Neuronal stem cell (in vitro differentiated cells): ENCODE results near the gene ZNF57.

Experiments used
- DNase-seq: peaks from one replicate; pipeline ENCODE4 v3.0.0-alpha.2; 2013; ENCODE audit warnings: low spot score
- H2AFZ ChIP-seq: one replicate; pipeline ENCODE4 v1.6.1; 2013; ENCODE audit warnings: mild to moderate bottlenecking, low read length, inconsistent platforms
- H2AK5ac ChIP-seq: 2 replicates; pipeline ENCODE4 v1.6.1; 2013; ENCODE audit warnings: low read depth, mild to moderate bottlenecking, inconsistent platforms, low read length, moderate library complexity, mixed read lengths
- H2BK120ac ChIP-seq: 2 replicates; pipeline ENCODE4 v1.6.1; 2013; ENCODE audit warnings: low read depth, mild to moderate bottlenecking, inconsistent platforms, low read length, moderate library complexity, mixed read lengths
- H2BK12ac ChIP-seq: one replicate; pipeline ENCODE4 v1.6.1; 2013; ENCODE audit warnings: low read length, inconsistent platforms
- H2BK15ac ChIP-seq: 2 replicates; pipeline ENCODE4 v1.6.1; 2013; ENCODE audit warnings: mild to moderate bottlenecking, low read length, inconsistent platforms, mixed read lengths
- H2BK5ac ChIP-seq: one replicate; pipeline ENCODE4 v1.6.1; 2013; ENCODE audit warnings: inconsistent platforms, mild to moderate bottlenecking, low read length, moderate library complexity
- H3K14ac ChIP-seq: one replicate; pipeline ENCODE4 v1.6.1; 2013; ENCODE audit warnings: low read length, inconsistent platforms
- H3K18ac ChIP-seq: 2 replicates; pipeline ENCODE4 v1.6.1; 2013; ENCODE audit warnings: low read length, inconsistent platforms
- H3K23ac ChIP-seq: 2 replicates; pipeline ENCODE4 v1.6.1; 2013; ENCODE audit warnings: low read depth, mild to moderate bottlenecking, mixed read lengths, low read length, inconsistent platforms; ENCODE audit not compliant: poor library complexity
- H3K27ac ChIP-seq: replicated peaks from 3 replicates; pipeline ENCODE4 v1.5.1; 2013; ENCODE audit warnings: low read length, inconsistent platforms
- H3K27me3 ChIP-seq, 3 experiments: 2 replicates each; pipeline ENCODE4 v1.6.1; 2013; ENCODE audit warnings: low read length in 3 of 3, mild to moderate bottlenecking in 2 of 3, inconsistent platforms in 1 of 3, low read depth in 1 of 3, mixed read lengths in 1 of 3, moderate library complexity in 1 of 3; ENCODE audit not compliant: control insufficient read depth in 3 of 3, insufficient read depth in 3 of 3
- H3K36me3 ChIP-seq, 2 donors: replicated peaks in 1 of 2; 2 replicates each; pipeline ENCODE4 v1.6.1; 2013; ENCODE audit warnings: low read length in 2 of 2; ENCODE audit not compliant: control insufficient read depth in 2 of 2, insufficient read depth in 2 of 2
- H3K4ac ChIP-seq: 2 replicates; pipeline ENCODE4 v1.6.1; 2013; ENCODE audit warnings: inconsistent platforms, mild to moderate bottlenecking, low read length, moderate library complexity
- H3K4me1 ChIP-seq, 2 donors: 1 replicate in 1 of 2; 2 replicates in 1 of 2; pipeline ENCODE4 v1.6.1; 2013; ENCODE audit warnings: low read length in 2 of 2, low read depth in 1 of 2; ENCODE audit not compliant: control insufficient read depth in 2 of 2, insufficient read depth in 1 of 2
- H3K4me2 ChIP-seq: one replicate; pipeline ENCODE4 v1.6.1; 2013; ENCODE audit warnings: mild to moderate bottlenecking, low read length, inconsistent platforms; ENCODE audit not compliant: insufficient read depth, poor library complexity, severe bottlenecking
- H3K4me3 ChIP-seq, 2 donors: 2 replicates each; pipeline ENCODE4 v1.5.1; 2013; ENCODE audit warnings: low read length in 2 of 2, mild to moderate bottlenecking in 2 of 2, inconsistent platforms in 1 of 2, moderate library complexity in 1 of 2
- H3K79me1 ChIP-seq: one replicate; pipeline ENCODE4 v1.6.1; 2013; ENCODE audit warnings: low read depth, mild to moderate bottlenecking, inconsistent platforms, low read length, moderate library complexity
- H3K9ac ChIP-seq: one replicate; pipeline ENCODE4 v1.6.1; 2013; ENCODE audit warnings: mild to moderate bottlenecking, low read depth, low read length, inconsistent platforms; ENCODE audit not compliant: poor library complexity
- H3K9me3 ChIP-seq, 2 donors: replicated peaks in 1 of 2; 2 replicates each; pipeline versions ENCODE3 to v1.6.1; 2013; ENCODE audit warnings: low read length in 2 of 2, mild to moderate bottlenecking in 2 of 2, inconsistent platforms in 1 of 2, low read depth in 1 of 2, mixed read lengths in 1 of 2, moderate library complexity in 1 of 2; ENCODE audit not compliant: control insufficient read depth in 2 of 2, insufficient read depth in 1 of 2
- H4K8ac ChIP-seq: one replicate; pipeline ENCODE4 v1.6.1; 2013; ENCODE audit warnings: low read depth, mild to moderate bottlenecking, inconsistent platforms, low read length, moderate library complexity
- H4K91ac ChIP-seq: one replicate; pipeline ENCODE4 v1.6.1; 2013; ENCODE audit warnings: low read length, low read depth, mild to moderate bottlenecking, inconsistent platforms; ENCODE audit not compliant: poor library complexity
- WGBS, 2 donors: extraction: QIAGEN DNeasy Blood & Tissue Kit; methylation state at CpG; one replicate each; pipeline ENCODE4 v1.1.7; 2013; ENCODE audit warnings: missing lambda C conversion rate in 2 of 2, mixed read lengths in 1 of 2; ENCODE audit not compliant: insufficient read length in 2 of 2, insufficient replicate concordance in 1 of 2; ENCODE audit errors: extremely low coverage in 2 of 2; 5-methylcytosine and 5-hydroxymethylcytosine counted together

ZNF57 gene

GRCh38 chr19:2944403-2944774 lies 43.7 kb downstream of the ZNF57 start:
- Histone ChIP-seq H2AK5ac (peak overlapping the region; percentile 89), H2BK120ac (no peak overlapping the region), H3K4me1 (peaks cover 5 to 6% of the 10 kb centered on the region in 2 donors), H3K79me1 (peaks cover 10% of the 10 kb centered on the region), H4K8ac (no peak overlapping the region), H3K36me3 (peaks cover 1 to 12% of the 10 kb centered on the region in 2 donors), H3K4me3 (peak overlapping the region; percentile 90 to 92), H3K9me3 (peaks cover under 1 to 3% of the 10 kb centered on the region in 2 donors), H3K18ac (peak overlapping the region; percentile 92), H4K91ac (no peak overlapping the region), H3K4me2 (peak overlapping the region; percentile 91), H3K27me3 (no peaks in the 10 kb centered on the region), H3K9ac (peak overlapping the region; percentile 90), H3K27ac (no peak overlapping the region), H2BK15ac (no peak overlapping the region), H2AFZ (peak overlapping the region; percentile 100), H3K4ac (no peak overlapping the region), H2BK5ac (peak overlapping the region; percentile 62), H3K14ac (peak overlapping the region; percentile 38), H3K23ac (peak overlapping the region; percentile 91), H2BK12ac (no peak overlapping the region)
- no CpG with 5 or more reads among the region's 23 CpGs for WGBS, 2 donors
- DNase-seq: no peak

- Histone ChIP-seq H3K36me3 (peaks cover 0 to 8% of the 10 kb centered on the region in 2 donors), H2BK15ac (no peak within 1 kb of the TSS), H2AK5ac (peak within 1 kb of the TSS; percentile 89), H2AFZ (peak within 1 kb of the TSS; percentile 100), H3K14ac (peak within 1 kb of the TSS; percentile 95), H3K27me3 (no peaks in the 10 kb centered on the region), H2BK120ac (no peak within 1 kb of the TSS), H3K4me2 (peak within 1 kb of the TSS; percentile 91), H2BK5ac (peak within 1 kb of the TSS; percentile 62), H2BK12ac (no peak within 1 kb of the TSS), H3K9me3 (no peaks in the 10 kb centered on the region), H3K4me1 (peaks cover 8 to 10% of the 10 kb centered on the region in 2 donors), H3K27ac (no peak within 1 kb of the TSS), H4K8ac (no peak within 1 kb of the TSS), H3K23ac (peak within 1 kb of the TSS; percentile 91), H3K18ac (peak within 1 kb of the TSS; percentile 94), H3K79me1 (peaks cover 10% of the 10 kb centered on the region), H4K91ac (no peak within 1 kb of the TSS), H3K4ac (no peak within 1 kb of the TSS), H3K4me3 (peak within 1 kb of the TSS; percentile 92 to 97), H3K9ac (peak within 1 kb of the TSS; percentile 90)
- peak; percentile 97 for DNase-seq
- no CpG with 5 or more reads among the region's 74 CpGs for WGBS, 2 donors
These were observed 44.2 kb downstream of the ZNF57 start, which contains the start of gene ZNF77 for GRCh38 chr19:2944775-2945574. Gene ZNF77 (minus strand): TSS chr19:2944971. CDS start chr19:2944840, 131 bp downstream.

- Histone ChIP-seq H3K18ac (peak overlapping the region; percentile 94), H3K9ac (no peak overlapping the region), H3K4me1 (peaks cover 8 to 10% of the 10 kb centered on the region in 2 donors), H3K36me3 (peaks cover 0 to 8% of the 10 kb centered on the region in 2 donors), H3K14ac (peak overlapping the region; percentile 95), H3K4ac (no peak overlapping the region), H2BK5ac (no peak overlapping the region), H3K4me2 (peak overlapping the region; percentile 89), H3K27me3 (no peaks in the 10 kb centered on the region), H2BK15ac (no peak overlapping the region), H4K91ac (no peak overlapping the region), H2AK5ac (no peak overlapping the region), H3K23ac (peak overlapping the region; percentile 90), H2BK12ac (no peak overlapping the region), H3K79me1 (peaks cover 10% of the 10 kb centered on the region), H4K8ac (no peak overlapping the region), H3K4me3 (peak overlapping the region; percentile 92 to 97), H2BK120ac (no peak overlapping the region), H2AFZ (peak overlapping the region; percentile 100), H3K27ac (no peak overlapping the region), H3K9me3 (no peaks in the 10 kb centered on the region)
- WGBS, 2 donors: no CpG with 5 or more reads among the region's 17 CpGs
- DNase-seq: no peak
These were observed 45.0 kb downstream of the ZNF57 start for GRCh38 chr19:2945575-2946184.

- H4K8ac ChIP-seq: no peak overlapping the region
- H2BK120ac ChIP-seq: no peak overlapping the region
- H3K4me2 ChIP-seq: peak overlapping the region; percentile 67
- no peak for DNase-seq
- H3K18ac ChIP-seq: no peak overlapping the region
- H3K4ac ChIP-seq: no peak overlapping the region
- no peak overlapping the region for H2BK15ac ChIP-seq
- H3K4me1 ChIP-seq: peaks cover 4 to 6% of the 10 kb centered on the region in 2 donors
- peak overlapping the region; percentile 98 for H3K23ac ChIP-seq
- H2AK5ac ChIP-seq: no peak overlapping the region
- peak overlapping the region; percentile 78 for H3K27ac ChIP-seq
- peaks cover 0 to 8% of the 10 kb centered on the region in 2 donors for H3K36me3 ChIP-seq
- H3K79me1 ChIP-seq: no peaks in the 10 kb centered on the region
- WGBS, 2 donors: no CpG with 5 or more reads among the region's 11 CpGs
- H2AFZ ChIP-seq: peak overlapping the region; percentile 89
- H3K9me3 ChIP-seq: no peaks in the 10 kb centered on the region
- no peaks in the 10 kb centered on the region for H3K27me3 ChIP-seq
- no peak overlapping the region for H3K14ac ChIP-seq
- H4K91ac ChIP-seq: no peak overlapping the region
- peak overlapping the region; percentile 96 for H3K9ac ChIP-seq
- H2BK12ac ChIP-seq: no peak overlapping the region
- H3K4me3 ChIP-seq: peak overlapping the region; percentile 93 to 98
- H2BK5ac ChIP-seq: peak overlapping the region; percentile 29
These were observed 49.2 kb downstream of the ZNF57 start for GRCh38 chr19:2949939-2950285.
